K562 (cell line): Measurements from ENCODE around the gene ACER3. TPM values are rescaled to one million over a fixed set of nuclear protein-coding genes. Genes with fewer than 3 reads are reported as not detected.

Experiments
- CEBPZ ChIP-seq: fragments of 150-350 bp; IDR thresholded peaks from 2 replicates; pipeline ENCODE4 v1.6.1; 2014; ENCODE audit warnings: low read depth, mild to moderate bottlenecking, low read length, borderline replicate concordance
- HES1 ChIP-seq: fragments of 450-650 bp; IDR thresholded peaks from 2 replicates; pipeline ENCODE4 v1.6.1; 2016; ENCODE audit warnings: low read depth, mild to moderate bottlenecking, moderate library complexity
- PHB ChIP-seq: fragments of 250-450 bp; sonication (Bioruptor Pico); IDR thresholded peaks from 2 replicates; pipeline ENCODE4 v1.5.0; 2021
- ZBTB34 ChIP-seq: fragments of 250-450 bp; sonication (Bioruptor Pico); IDR thresholded peaks from 2 replicates; pipeline ENCODE4 v1.8.0; 2021; ENCODE audit warnings: mild to moderate bottlenecking, moderate library complexity
- polyA plus RNA-seq, 8 experiments: library from polyadenylated mRNA; depleted of rRNA in 4 of 8; stranded (reverse) in 5 of 8; unstranded in 3 of 8; fragments of >200 nt; fragmentation: Nextera tagmentation in 2 of 8; fragmentation: Illumina TruSeq in 1 of 8; extraction: Ambion mirVana in 2 of 8; extraction: Trizol in 1 of 8; gene quantifications; 2 replicates each; pipeline versions ENCODE4 v1.2.1 to v1.2.3, GENCODE V29; 2011 to 2014; ENCODE audit warnings: inconsistent platforms in 1 of 8, missing spikeins in 1 of 8
- total RNA-seq, 7 experiments: library from RNA; depleted of rRNA in 6 of 7; stranded (reverse); fragments of >200 nt in 6 of 7; fragmentation: Illumina TruSeq in 2 of 7; extraction: Trizol in 2 of 7; gene quantifications; 2 replicates each; pipeline versions ENCODE4 v1.2.1 to v1.2.3, GENCODE V29; 2011 to 2021; ENCODE audit warnings: low replicate concordance in 1 of 7

The ACER3 gene
- total and polyA plus RNA-seq, 9 of the 15 experiments (the other 6 are each of a cell fraction or from before 2014, with no cell fraction given): 2.0 to 23.8 (median 9.5) TPM

GRCh38 chr11:77071077-77071476 lies 210.4 kb downstream of the ACER3 start (continued):
- TF ChIP-seq ZBTB34: no peak
- no peak for TF ChIP-seq PHB (CRISPR knock-in tag)
- TF ChIP-seq CEBPZ: no peak
- TF ChIP-seq HES1: no peak
